Parathyroid adenoma (tissue), 2 donors: Measurements from ENCODE around the gene GRN.

Experiments used
- H2AFZ ChIP-seq: fragments of 300-600 bp; sonication (generic); one replicate; pipeline ENCODE4 v1.7.0; 2017; ENCODE audit warnings: antibody characterized with exemption, mild to moderate bottlenecking
- H3K27ac ChIP-seq: fragments of 300-600 bp; sonication (generic); one replicate; pipeline ENCODE4 v1.7.0; 2017
- H3K27me3 ChIP-seq: fragments of 300-600 bp; sonication (generic); one replicate; pipeline ENCODE4 v1.7.0; 2017; ENCODE audit warnings: low read length; ENCODE audit not compliant: control insufficient read depth, insufficient read depth
- H3K36me3 ChIP-seq: fragments of 300-600 bp; sonication (generic); one replicate; pipeline ENCODE4 v1.7.0; 2017; ENCODE audit warnings: low read length; ENCODE audit not compliant: control insufficient read depth, insufficient read depth
- H3K4me1 ChIP-seq: fragments of 300-600 bp; sonication (generic); one replicate; pipeline ENCODE4 v1.7.0; 2017; ENCODE audit warnings: control low read depth
- H3K4me2 ChIP-seq: fragments of 300-600 bp; sonication (generic); one replicate; pipeline ENCODE4 v1.7.0; 2017; ENCODE audit warnings: low read length
- H3K4me3 ChIP-seq: fragments of 300-600 bp; sonication (generic); one replicate; pipeline ENCODE4 v1.7.0; 2017; ENCODE audit warnings: low read depth, low read length
- H3K79me2 ChIP-seq: fragments of 300-600 bp; sonication (generic); one replicate; pipeline ENCODE4 v1.7.0; 2017; ENCODE audit warnings: control low read depth
- H3K9ac ChIP-seq: fragments of 300-600 bp; sonication (generic); one replicate; pipeline ENCODE4 v1.7.0; 2017; ENCODE audit warnings: mild to moderate bottlenecking
- H3K9me3 ChIP-seq: fragments of 300-600 bp; sonication (generic); one replicate; pipeline ENCODE4 v1.7.0; 2017; ENCODE audit warnings: low read length; ENCODE audit not compliant: control insufficient read depth
- TF ChIP-seq, protein P1 (sequence below): fragments of 300-600 bp; sonication (generic); IDR thresholded peaks from one replicate; pipeline ENCODE4 v1.7.0; 2017; ENCODE audit warnings: antibody characterized with exemption, mild to moderate bottlenecking
- donor health status: primary hyperparathyroidism.

Gene GRN

GRCh38 chr17:44397479-44398440, 52.7 kb downstream of the GRN start:
- no peaks in the 10 kb centered on the region for H3K4me1 ChIP-seq
- H3K4me2 ChIP-seq = no peak overlapping the region
- H3K9ac ChIP-seq = no peak overlapping the region
- no peaks in the 10 kb centered on the region for H3K9me3 ChIP-seq
- TF ChIP-seq, protein P1, sequence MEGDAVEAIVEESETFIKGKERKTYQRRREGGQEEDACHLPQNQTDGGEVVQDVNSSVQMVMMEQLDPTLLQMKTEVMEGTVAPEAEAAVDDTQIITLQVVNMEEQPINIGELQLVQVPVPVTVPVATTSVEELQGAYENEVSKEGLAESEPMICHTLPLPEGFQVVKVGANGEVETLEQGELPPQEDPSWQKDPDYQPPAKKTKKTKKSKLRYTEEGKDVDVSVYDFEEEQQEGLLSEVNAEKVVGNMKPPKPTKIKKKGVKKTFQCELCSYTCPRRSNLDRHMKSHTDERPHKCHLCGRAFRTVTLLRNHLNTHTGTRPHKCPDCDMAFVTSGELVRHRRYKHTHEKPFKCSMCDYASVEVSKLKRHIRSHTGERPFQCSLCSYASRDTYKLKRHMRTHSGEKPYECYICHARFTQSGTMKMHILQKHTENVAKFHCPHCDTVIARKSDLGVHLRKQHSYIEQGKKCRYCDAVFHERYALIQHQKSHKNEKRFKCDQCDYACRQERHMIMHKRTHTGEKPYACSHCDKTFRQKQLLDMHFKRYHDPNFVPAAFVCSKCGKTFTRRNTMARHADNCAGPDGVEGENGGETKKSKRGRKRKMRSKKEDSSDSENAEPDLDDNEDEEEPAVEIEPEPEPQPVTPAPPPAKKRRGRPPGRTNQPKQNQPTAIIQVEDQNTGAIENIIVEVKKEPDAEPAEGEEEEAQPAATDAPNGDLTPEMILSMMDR = no peak
- no peaks in the 10 kb centered on the region for H3K27me3 ChIP-seq
- no peaks in the 10 kb centered on the region for H3K36me3 ChIP-seq
- no peaks in the 10 kb centered on the region for H3K79me2 ChIP-seq
- H3K27ac ChIP-seq = no peak overlapping the region
- no peak overlapping the region for H2AFZ ChIP-seq
- H3K4me3 ChIP-seq = no peak overlapping the region

DNA sequence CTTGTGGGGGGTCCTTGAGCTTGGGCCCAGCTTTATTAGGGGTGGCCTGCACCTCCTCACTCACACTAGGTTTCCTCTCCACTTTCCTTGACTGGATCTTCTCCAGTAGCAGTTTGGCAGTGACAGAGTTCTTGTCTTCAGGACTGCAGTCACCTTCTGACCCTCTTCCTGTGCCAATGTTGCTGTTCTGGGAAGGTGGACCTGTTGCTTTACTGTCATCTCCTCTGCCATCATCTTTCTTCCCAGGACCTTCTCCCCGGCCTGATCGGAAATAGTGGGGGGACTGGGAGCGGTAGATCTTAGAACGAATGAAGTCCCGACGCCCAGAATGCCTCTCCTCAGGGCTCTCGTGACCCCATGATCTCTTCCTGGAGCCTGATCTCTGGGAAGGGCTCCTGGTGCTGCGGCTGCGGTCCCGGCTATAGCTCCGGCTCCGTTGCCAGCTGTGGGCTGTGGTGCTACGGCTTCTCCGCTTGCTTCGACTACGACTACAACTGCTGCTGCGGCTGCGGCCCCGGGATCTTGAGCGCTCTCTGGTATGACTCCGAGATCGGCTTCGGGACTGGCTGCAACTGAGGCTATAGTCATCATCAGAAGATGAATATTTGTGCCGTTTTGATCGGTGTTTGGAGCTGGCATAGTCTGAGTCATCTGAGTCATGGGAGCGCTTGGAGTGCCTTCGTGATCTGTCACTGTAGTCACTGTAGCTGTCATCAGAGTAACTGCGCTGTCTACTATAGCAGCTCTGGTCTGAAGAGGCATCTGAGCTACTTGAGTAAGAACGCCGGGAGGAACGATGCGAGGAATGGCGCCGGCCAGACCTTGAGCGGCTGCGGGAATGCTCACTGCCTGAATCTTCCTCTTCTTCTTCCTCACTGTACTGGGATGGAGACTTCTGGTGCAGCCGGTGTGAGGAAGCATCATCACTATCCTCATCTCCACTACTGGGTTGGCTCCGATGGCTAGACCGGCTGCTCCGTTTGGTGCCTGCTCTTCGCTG, 53.9 kb downstream of the GRN start:
- H3K36me3 ChIP-seq = no peaks in the 10 kb centered on the region
- no peaks in the 10 kb centered on the region for H3K27me3 ChIP-seq
- TF ChIP-seq, protein P1 = no peak

GRCh38 chr17:44400226-44400847, 55.2 kb downstream of the GRN start:
- Histone ChIP-seq H3K36me3 (no peaks in the 10 kb centered on the region), H3K4me1 (no peaks in the 10 kb centered on the region), H3K9me3 (no peaks in the 10 kb centered on the region), H2AFZ (no peak overlapping the region), H3K4me3 (no peak overlapping the region), H3K4me2 (no peak overlapping the region), H3K9ac (no peak overlapping the region), H3K79me2 (no peaks in the 10 kb centered on the region), H3K27me3 (no peaks in the 10 kb centered on the region), H3K27ac (no peak overlapping the region)
- TF ChIP-seq, protein P1 = peak; percentile 30

More for the DNA sequence above, 53.9 kb downstream of the GRN start:
- Histone ChIP-seq H2AFZ (no peak overlapping the region), H3K9ac (no peak overlapping the region), H3K4me2 (no peak overlapping the region), H3K79me2 (no peaks in the 10 kb centered on the region), H3K4me1 (no peaks in the 10 kb centered on the region), H3K27ac (no peak overlapping the region), H3K9me3 (no peaks in the 10 kb centered on the region), H3K4me3 (no peak overlapping the region)
